HL-60/S4 (cell line): ENCODE results near the gene GRM5.

Experiments
- in situ Hi-C: fragments of 300-500 bp; cut with MboI; formaldehyde crosslinking; loops from 2 replicates; pipeline ENCODE4 v1.14.3; 2022; ENCODE audit warnings: low sequenced_read_pairs

Gene GRM5

GRCh38 chr11:88620568-88621130 is 445.1 kb downstream of the GRM5 start:
- in situ Hi-C loops, result no loop called here

GRCh38 chr11:88619656-88620385 is 446.0 kb downstream of the GRM5 start:
- in situ Hi-C loops, result no loop called here

DNA sequence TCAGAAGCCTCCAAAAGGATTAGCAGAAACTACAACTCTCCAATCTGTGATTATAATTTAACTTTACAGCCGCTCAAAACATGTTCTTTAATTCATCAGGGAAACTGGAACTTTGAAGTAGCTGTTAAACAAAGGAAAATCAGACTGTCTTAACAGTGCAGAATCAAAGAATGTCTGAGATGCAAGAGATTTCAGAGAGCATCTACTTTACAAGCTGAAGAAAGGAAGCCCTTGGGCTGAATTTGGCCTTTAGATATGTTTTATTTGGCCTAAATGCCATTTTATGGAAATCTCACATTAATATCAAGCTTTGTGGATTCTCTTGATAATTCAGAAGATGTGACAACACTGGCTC is 446.7 kb downstream of the GRM5 start:
- in situ Hi-C loops, result no loop called here

DNA sequence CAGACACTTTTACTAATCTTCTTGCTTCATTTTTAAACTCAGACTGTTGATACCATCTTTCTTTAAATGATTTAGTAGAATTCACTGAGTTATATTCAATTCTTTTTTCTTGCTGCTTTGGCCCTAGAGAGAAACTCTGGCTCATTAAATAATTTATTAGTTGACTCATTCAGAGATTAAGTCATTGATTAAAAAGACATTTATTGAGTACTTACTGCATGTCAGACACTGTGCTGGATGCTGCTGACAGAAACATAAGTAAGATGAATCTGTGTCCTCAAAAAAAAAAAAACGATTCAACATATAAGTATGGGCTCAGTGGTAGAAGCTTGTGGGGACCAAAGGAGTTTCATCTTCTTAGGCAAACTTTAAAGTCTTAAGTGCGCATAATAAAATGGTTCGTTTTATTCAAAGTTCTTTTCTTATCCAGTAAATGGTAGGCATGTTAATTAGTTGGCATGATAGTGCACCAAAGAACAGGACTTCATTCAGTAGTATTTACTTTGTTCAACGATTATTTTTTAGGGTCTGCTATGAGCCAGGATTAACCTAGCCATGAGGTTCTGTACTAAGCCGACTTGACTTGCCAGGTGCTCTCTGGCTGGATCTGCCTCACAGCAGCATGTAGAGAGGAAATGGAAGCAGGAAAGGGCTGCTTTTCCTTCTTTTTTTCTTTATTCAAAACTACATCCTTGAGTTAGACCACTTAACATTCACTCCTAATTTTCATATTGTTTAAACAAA is 447.3 kb downstream of the GRM5 start:
- in situ Hi-C loops, result no loop called here

DNA sequence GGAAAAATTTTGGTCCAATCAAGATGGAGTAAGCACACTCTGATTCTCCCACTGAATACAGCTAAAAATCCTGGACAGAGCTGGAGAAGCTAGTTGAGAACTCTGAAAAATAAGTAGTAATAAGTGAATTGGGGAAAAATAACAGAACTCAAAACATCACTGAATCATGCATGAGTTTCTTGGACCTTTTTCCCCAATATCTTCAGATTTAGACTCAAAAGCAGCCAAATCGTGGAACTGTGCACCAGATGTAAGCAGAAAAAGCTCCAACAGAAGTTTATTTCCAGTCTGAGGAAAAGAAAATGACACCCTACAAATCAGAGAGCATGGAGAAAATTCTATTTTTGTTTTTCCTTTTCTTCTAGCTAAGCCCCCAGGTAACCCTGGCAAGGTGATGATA is 448.6 kb downstream of the GRM5 start:
- in situ Hi-C loops, result no loop called here

DNA sequence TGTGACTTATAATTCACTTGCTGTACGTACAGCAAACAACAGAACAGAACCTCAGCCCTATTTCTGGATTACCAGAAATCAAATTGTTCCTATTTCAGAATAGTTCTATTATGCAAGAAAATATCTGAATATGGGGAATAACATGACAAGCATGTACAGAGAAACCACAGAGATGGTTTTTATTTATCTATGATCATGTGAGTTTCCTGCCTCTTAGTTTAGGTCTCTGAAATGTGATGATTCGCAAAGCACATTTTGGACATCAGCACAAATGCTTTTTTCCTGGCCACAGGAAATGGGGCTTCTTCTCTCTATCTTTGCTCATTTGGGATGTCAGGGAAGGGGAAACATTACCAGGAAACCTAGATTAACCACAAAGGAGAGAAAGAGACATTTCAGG is 461.5 kb downstream of the GRM5 start:
- in situ Hi-C loops, result no loop called here

GRCh38 chr11:88603091-88603867 is 462.5 kb downstream of the GRM5 start:
- in situ Hi-C loops, result no loop called here

DNA sequence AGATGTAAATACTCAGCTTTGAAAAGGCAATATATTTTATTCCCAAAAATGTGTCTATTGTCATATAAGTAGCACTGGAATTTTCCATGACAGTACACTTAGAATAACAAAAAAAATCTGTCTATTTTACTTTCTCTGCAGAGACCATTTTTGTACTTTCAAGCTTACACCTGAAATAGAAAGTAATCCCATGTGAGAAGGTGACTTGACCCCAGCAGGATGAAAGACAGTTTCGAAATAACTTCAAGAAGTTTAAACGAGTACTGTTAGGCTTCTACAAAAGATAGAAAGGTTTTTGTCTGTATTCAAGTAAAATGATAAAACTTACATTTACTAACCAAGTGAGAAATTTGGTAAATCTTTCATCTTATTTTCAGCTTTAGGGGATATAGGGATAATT is 468.4 kb downstream of the GRM5 start:
- in situ Hi-C loops, result no loop called here

GRCh38 chr11:88596786-88597185 is 469.0 kb downstream of the GRM5 start:
- in situ Hi-C loops, result no loop called here

GRCh38 chr11:88594274-88594950 is 471.4 kb downstream of the GRM5 start:
- in situ Hi-C loops, result no loop called here

- in situ Hi-C loops, result no loop called here
Observed at GRCh38 chr11:88590361-88590760, 475.4 kb downstream of the GRM5 start.

- in situ Hi-C loops, result no loop called here
Observed at GRCh38 chr11:88583251-88583650, 482.5 kb downstream of the GRM5 start.

- in situ Hi-C loops, result no loop called here
Observed at GRCh38 chr11:88579466-88579865, 486.3 kb downstream of the GRM5 start.

DNA sequence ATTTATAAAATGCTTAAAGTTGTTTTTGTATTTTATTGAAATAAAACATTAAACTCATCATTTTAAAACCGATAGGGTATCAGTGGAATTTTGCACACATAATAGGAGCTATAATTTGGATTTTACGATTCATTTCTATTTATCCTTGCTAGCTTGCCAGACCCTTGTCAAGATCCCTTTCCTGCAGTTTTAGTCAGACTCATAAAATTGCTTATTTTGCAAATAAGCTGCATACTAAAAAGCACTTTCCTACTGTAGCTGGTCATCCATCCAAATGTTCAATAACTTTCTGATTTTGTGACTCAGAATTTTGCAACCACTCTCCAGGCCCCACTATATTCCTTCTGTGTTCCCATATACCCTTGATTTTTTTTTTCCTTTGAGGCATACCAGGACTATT is 489.0 kb downstream of the GRM5 start:
- in situ Hi-C loops, result no loop called here

DNA sequence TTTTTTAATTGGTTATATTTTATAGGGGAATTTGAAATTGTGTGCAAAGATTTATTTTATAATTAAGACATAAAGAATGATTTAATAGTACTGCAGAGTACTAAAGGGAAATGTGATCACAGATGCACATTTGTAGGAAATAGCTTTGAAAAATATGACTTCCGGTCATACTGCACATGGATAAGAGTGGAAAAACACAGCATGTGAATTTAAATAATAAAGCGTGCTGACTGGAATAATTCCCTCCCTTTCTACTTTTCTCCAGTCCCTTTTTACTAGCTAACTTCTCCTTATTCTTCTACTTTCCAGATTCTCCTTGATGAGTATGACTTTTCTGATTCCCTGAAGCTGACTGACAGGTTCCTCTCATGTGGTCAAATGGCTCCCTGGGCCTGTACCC is 489.9 kb downstream of the GRM5 start:
- in situ Hi-C loops, result no loop called here

- in situ Hi-C loops, result no loop called here
Observed at GRCh38 chr11:88569342-88569741, 496.4 kb downstream of the GRM5 start.

DNA sequence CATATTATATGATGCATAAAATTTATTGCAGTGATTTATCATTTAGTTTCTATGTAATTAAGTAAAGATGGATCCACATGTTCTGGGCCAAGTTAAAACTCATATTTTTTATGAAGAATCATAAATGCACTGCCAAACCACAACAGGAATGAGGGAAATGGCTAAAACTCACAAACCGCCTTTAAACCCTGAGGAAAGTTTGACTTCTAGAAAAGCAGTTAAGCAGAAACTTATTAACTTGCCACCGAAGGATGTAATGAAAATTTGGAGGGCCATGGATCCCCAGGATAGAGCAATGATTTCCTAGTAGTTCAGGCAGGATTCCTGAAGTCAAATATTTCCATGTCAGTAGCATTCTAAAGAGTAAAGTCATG is 510.0 kb downstream of the GRM5 start:
- in situ Hi-C loops, result no loop called here

DNA sequence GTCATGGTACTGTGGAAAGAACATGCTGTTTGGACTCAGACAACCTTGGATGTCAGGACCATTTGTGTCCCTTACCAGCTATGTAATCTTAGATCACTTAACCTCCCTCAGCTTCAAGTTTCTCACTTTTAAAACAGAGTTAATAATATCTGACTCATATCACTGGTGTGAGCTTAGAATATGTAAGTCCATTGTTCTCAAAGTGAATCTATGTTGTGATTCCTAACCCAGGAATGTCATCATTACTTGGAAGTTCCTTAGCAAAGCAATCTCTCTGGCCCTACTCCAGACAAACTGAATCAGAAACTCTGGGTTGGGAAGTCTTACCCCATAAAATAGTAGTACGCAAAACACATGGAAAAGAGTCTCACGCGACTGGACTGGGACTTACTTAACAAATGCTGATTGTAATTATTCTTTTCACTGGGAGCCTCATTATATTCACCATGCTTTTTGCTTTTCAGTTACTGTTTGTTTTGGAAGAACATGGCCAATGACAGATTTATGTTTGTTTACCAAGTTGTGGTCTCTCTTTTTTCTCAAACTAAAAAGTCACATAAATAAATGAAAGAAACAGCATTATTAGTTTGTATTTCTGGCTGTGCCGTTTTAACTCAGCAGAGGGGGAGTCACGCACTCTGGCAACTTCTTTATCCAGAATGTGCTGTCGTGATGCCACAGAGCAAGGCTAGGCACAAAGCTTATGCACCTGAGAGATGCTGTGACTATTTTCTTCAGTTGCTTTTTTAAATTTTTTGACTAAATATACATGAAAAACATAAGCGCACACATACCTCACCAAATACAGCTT is 510.6 kb downstream of the GRM5 start:
- in situ Hi-C loops, result no loop called here

GRCh38 chr11:88553204-88553603 is 512.6 kb downstream of the GRM5 start:
- in situ Hi-C loops, result no loop called here

DNA sequence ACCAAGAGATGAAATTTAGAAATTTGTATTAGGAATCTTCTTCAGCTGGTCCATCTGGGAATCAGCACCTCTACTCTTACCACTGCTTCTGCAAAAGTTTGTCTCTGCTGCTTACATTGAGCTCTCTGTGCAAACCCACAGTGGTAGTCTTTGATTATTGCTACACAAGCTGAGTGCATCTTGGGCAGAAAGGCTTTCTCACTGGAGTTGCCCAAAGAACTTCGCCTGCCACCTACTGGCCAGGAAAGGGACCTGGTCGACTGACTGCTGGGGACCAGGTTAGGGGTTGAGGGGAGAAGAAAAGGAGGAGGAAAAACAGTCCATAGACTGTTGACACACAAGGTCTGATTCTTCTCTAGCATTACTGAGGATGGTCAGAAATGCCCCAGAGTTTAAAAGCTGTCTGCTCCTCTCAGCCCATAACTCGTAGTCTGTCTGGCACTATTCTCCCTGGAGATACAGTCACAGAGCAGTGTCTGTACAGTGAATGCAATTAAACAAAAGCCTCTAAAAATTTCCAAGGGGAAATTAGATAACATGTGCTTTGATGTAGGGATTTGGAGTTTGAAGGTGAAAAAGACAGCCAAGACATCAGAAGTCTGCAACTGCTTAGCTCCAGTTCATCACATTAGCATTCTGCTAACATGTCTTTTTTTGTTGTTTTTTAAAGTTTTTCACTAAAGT is 513.3 kb downstream of the GRM5 start:
- in situ Hi-C loops, result no loop called here
